HEK293 (cell line): Measurements from ENCODE around the gene STON2.

Experiments
- CTCF ChIA-PET: fragments of 350-600 bp; formaldehyde crosslinking; extraction: SDS; loops from one replicate; lab custom pipeline; 2021; ENCODE audit warnings: antibody characterized with exemption; lab: Yijun Ruan, JAX
- POLR2A ChIA-PET: fragments of 300-600 bp; formaldehyde crosslinking; extraction: SDS; loops from one replicate; lab custom pipeline; 2020; ENCODE audit warnings: antibody characterized with exemption, inconsistent platforms; lab: Yijun Ruan, JAX
- H3K27ac ChIP-seq: fragments of 200-500 bp; sonication (Bioruptor generic); 2 replicates; pipeline ENCODE4 v1.5.1; 2014; ENCODE audit warnings: low read depth, low read length, control low read depth, inconsistent platforms; ENCODE audit errors: extremely low read depth
- H3K36me3 ChIP-seq, 2 experiments: fragments of 200-500 bp in 1 of 2; sonication (Bioruptor generic) in 1 of 2; 1 replicate in 1 of 2; 2 replicates in 1 of 2; pipeline ENCODE4 v1.5.1; 2014 to 2017; ENCODE audit warnings: inconsistent platforms in 2 of 2, low read length in 2 of 2; ENCODE audit not compliant: control insufficient read depth in 2 of 2, insufficient read depth in 1 of 2
- H3K4me1 ChIP-seq: fragments of 200-500 bp; sonication (Bioruptor generic); 2 replicates; pipeline ENCODE4 v1.5.1; 2014; ENCODE audit warnings: mild to moderate bottlenecking, low read length, inconsistent platforms; ENCODE audit not compliant: control insufficient read depth, insufficient read depth
- H3K4me3 ChIP-seq: 2 replicates; pipeline ENCODE4 v1.5.1; 2011; ENCODE audit warnings: low read depth, mild to moderate bottlenecking, control low read depth, low read length, moderate library complexity
- H3K9me3 ChIP-seq: fragments of 200-500 bp; sonication (Bioruptor generic); 2 replicates; pipeline ENCODE4 v1.5.1; 2014; ENCODE audit warnings: low read depth, low read length, inconsistent platforms; ENCODE audit not compliant: control insufficient read depth, insufficient read depth
- GLI2 ChIP-seq: fragments of 450-650 bp; formaldehyde crosslinking; IDR thresholded peaks from 2 replicates; pipeline ENCODE4; 2017; ENCODE audit warnings: missing biosample characterization, missing genetic modification characterization, low read depth, borderline replicate concordance
- GLI4 ChIP-seq: fragments of 450-650 bp; formaldehyde crosslinking; IDR thresholded peaks from 2 replicates; pipeline ENCODE4 v1.5.1; 2016; ENCODE audit warnings: missing biosample characterization, missing genetic modification characterization
- KLF1 ChIP-seq: fragments of 450-650 bp; formaldehyde crosslinking; IDR thresholded peaks from 2 replicates; pipeline ENCODE4 v1.5.1; 2016; ENCODE audit warnings: missing biosample characterization, missing genetic modification characterization
- REST ChIP-seq: fragments of 450-650 bp; formaldehyde crosslinking; IDR thresholded peaks from 2 replicates; pipeline ENCODE4 v1.5.1; 2016; ENCODE audit warnings: missing biosample characterization, missing genetic modification characterization
- SETDB1 ChIP-seq: IDR thresholded peaks from one replicate; pipeline ENCODE4 v1.6.1; 2017; ENCODE audit warnings: mild to moderate bottlenecking, low read length, moderate library complexity, mixed read lengths; ENCODE audit not compliant: insufficient read length
- YY2 ChIP-seq: fragments of 450-650 bp; formaldehyde crosslinking; IDR thresholded peaks from 2 replicates; pipeline ENCODE4 v1.5.1; 2016; ENCODE audit warnings: missing biosample characterization, missing genetic modification characterization
- ZBTB44 ChIP-seq: fragments of 450-650 bp; IDR thresholded peaks from 2 replicates; pipeline ENCODE4 v1.5.1; 2018; ENCODE audit warnings: missing biosample characterization, mild to moderate bottlenecking, missing genetic modification characterization
- ZBTB6 ChIP-seq: fragments of 450-650 bp; formaldehyde crosslinking; IDR thresholded peaks from 2 replicates; pipeline ENCODE4 v1.5.1; 2017; ENCODE audit warnings: missing biosample characterization, missing genetic modification characterization
- ZBTB8A ChIP-seq: fragments of 450-650 bp; formaldehyde crosslinking; IDR thresholded peaks from 2 replicates; pipeline ENCODE4 v1.5.1; 2016; ENCODE audit warnings: missing biosample characterization, missing genetic modification characterization
- ZFP69B ChIP-seq: fragments of 450-650 bp; formaldehyde crosslinking; IDR thresholded peaks from 2 replicates; pipeline ENCODE4 v1.5.1; 2016; ENCODE audit warnings: missing biosample characterization, missing genetic modification characterization
- ZNF112 ChIP-seq: fragments of 450-650 bp; formaldehyde crosslinking; IDR thresholded peaks from 2 replicates; pipeline ENCODE4 v1.5.0; 2017; ENCODE audit warnings: missing biosample characterization, missing genetic modification characterization
- ZNF140 ChIP-seq: fragments of 450-650 bp; formaldehyde crosslinking; IDR thresholded peaks from 2 replicates; pipeline ENCODE4 v1.5.1; 2016; ENCODE audit warnings: missing biosample characterization, missing genetic modification characterization
- ZNF155 ChIP-seq: fragments of 450-650 bp; formaldehyde crosslinking; IDR thresholded peaks from 2 replicates; pipeline ENCODE4 v1.5.1; 2016; ENCODE audit warnings: missing biosample characterization, missing genetic modification characterization
- ZNF174 ChIP-seq: fragments of 450-650 bp; formaldehyde crosslinking; IDR thresholded peaks from 2 replicates; pipeline ENCODE4 v1.5.0; 2017; ENCODE audit warnings: missing biosample characterization, mild to moderate bottlenecking, missing genetic modification characterization
- ZNF202 ChIP-seq: fragments of 450-650 bp; formaldehyde crosslinking; IDR thresholded peaks from 2 replicates; pipeline ENCODE4 v1.5.1; 2016; ENCODE audit warnings: missing biosample characterization, missing genetic modification characterization, borderline replicate concordance
- ZNF211 ChIP-seq: fragments of 450-650 bp; formaldehyde crosslinking; IDR thresholded peaks from 2 replicates; pipeline ENCODE4 v1.5.1; 2016; ENCODE audit warnings: low read depth, missing biosample characterization, missing genetic modification characterization
- ZNF223 ChIP-seq: fragments of 450-650 bp; formaldehyde crosslinking; IDR thresholded peaks from 2 replicates; pipeline ENCODE4 v1.5.1; 2016; ENCODE audit warnings: missing biosample characterization, missing genetic modification characterization
- ZNF23 ChIP-seq: fragments of 450-650 bp; formaldehyde crosslinking; IDR thresholded peaks from 2 replicates; pipeline ENCODE4 v1.5.1; 2016; ENCODE audit warnings: missing biosample characterization, missing genetic modification characterization, borderline replicate concordance
- ZNF280C ChIP-seq: fragments of 450-650 bp; formaldehyde crosslinking; IDR thresholded peaks from 2 replicates; pipeline ENCODE4 v1.5.1; 2016; ENCODE audit warnings: missing biosample characterization, missing genetic modification characterization
- ZNF404 ChIP-seq: fragments of 450-650 bp; formaldehyde crosslinking; IDR thresholded peaks from 2 replicates; pipeline ENCODE4 v1.5.1; 2017; ENCODE audit warnings: missing biosample characterization, missing genetic modification characterization
- ZNF433 ChIP-seq: fragments of 450-650 bp; formaldehyde crosslinking; IDR thresholded peaks from 2 replicates; pipeline ENCODE4 v1.5.1; 2016; ENCODE audit warnings: missing biosample characterization, missing genetic modification characterization, low read depth
- ZNF510 ChIP-seq: fragments of 450-650 bp; formaldehyde crosslinking; IDR thresholded peaks from 2 replicates; pipeline ENCODE4 v1.5.1; 2018; ENCODE audit warnings: mild to moderate bottlenecking, missing genetic modification characterization, missing biosample characterization; ENCODE audit not compliant: insufficient replicate concordance
- ZNF521 ChIP-seq: fragments of 450-650 bp; formaldehyde crosslinking; IDR thresholded peaks from 2 replicates; pipeline ENCODE4 v1.5.1; 2017; ENCODE audit warnings: missing biosample characterization, mild to moderate bottlenecking, missing genetic modification characterization
- ZNF549 ChIP-seq: fragments of 450-650 bp; IDR thresholded peaks from 2 replicates; pipeline ENCODE4 v1.5.1; 2018; ENCODE audit warnings: missing biosample characterization, missing genetic modification characterization, mild to moderate bottlenecking, inconsistent platforms, moderate library complexity
- ZNF660 ChIP-seq: fragments of 450-650 bp; IDR thresholded peaks from 2 replicates; pipeline ENCODE4 v1.5.1; 2018; ENCODE audit warnings: missing biosample characterization, mild to moderate bottlenecking, missing genetic modification characterization
- ZNF664 ChIP-seq: fragments of 450-650 bp; formaldehyde crosslinking; IDR thresholded peaks from 2 replicates; pipeline ENCODE4 v1.5.1; 2016; ENCODE audit warnings: missing biosample characterization, missing genetic modification characterization
- ZNF777 ChIP-seq: fragments of 450-650 bp; formaldehyde crosslinking; IDR thresholded peaks from 2 replicates; pipeline ENCODE4 v1.5.1; 2017; ENCODE audit warnings: missing biosample characterization, missing genetic modification characterization, borderline replicate concordance
- ZNF792 ChIP-seq: fragments of 450-650 bp; formaldehyde crosslinking; IDR thresholded peaks from 2 replicates; pipeline ENCODE4 v1.5.1; 2016; ENCODE audit warnings: missing biosample characterization, missing genetic modification characterization
- ZSCAN30 ChIP-seq: fragments of 450-650 bp; IDR thresholded peaks from 2 replicates; pipeline ENCODE4 v1.5.1; 2018; ENCODE audit warnings: missing biosample characterization, mild to moderate bottlenecking, missing genetic modification characterization, moderate library complexity

Gene STON2

GRCh38 chr14:81436296-81437138 lies 36.4 kb upstream of the STON2 start:
- ChIA-PET POLR2A (interaction anchor here (0.9 to 1.9 kb wide), 5 partner anchors 9 to 217 kb away, joined by 3 to 9 read pairs (median 6); partner anchors contain the start of gene GTF2A1), CTCF (interaction anchor here (0.7 to 2.2 kb wide), 5 partner anchors 13 to 168 kb away, joined by 3 to 11 read pairs (median 3); no protein-coding TSS in a partner anchor)
- Histone ChIP-seq H3K27ac (peak overlapping the region; percentile 60; the same call in 1 of the 2 replicates), H3K36me3 (no peaks in the 10 kb centered on the region), H3K4me1 (peaks cover 18% of the 10 kb centered on the region), H3K9me3 (no peaks in the 10 kb centered on the region), H3K4me3 (peak overlapping the region; percentile 69)
- TF ChIP-seq SETDB1: no peak
- TF ChIP-seq ZNF549 (tag by site-specific recombination): no peak
- TF ChIP-seq ZNF202: no peak
- TF ChIP-seq ZNF174 (tag by site-specific recombination): no peak
- no peak for TF ChIP-seq GLI2
- TF ChIP-seq ZNF155 (tag by site-specific recombination): no peak
- TF ChIP-seq ZSCAN30 (tag by site-specific recombination): peak; percentile 28
- TF ChIP-seq ZBTB8A (tag by site-specific recombination): peak; percentile 37; the same call in 1 of the 2 replicates
- TF ChIP-seq ZNF404: no peak
- TF ChIP-seq ZNF280C (tag by site-specific recombination): no peak
- no peak for TF ChIP-seq ZNF433 (tag by site-specific recombination)
- no peak for TF ChIP-seq ZFP69B
- no peak for TF ChIP-seq ZBTB44 (tag by site-specific recombination)
- TF ChIP-seq ZNF792: peak; percentile 83; the same call in 1 of the 2 replicates
- TF ChIP-seq ZNF660 (tag by site-specific recombination): peak; percentile 44; the same call in 1 of the 2 replicates
- no peak for TF ChIP-seq ZNF223 (tag by site-specific recombination)
- TF ChIP-seq REST (tag by site-specific recombination): no peak
- no peak for TF ChIP-seq ZNF510 (tag by site-specific recombination)
- TF ChIP-seq GLI4 (tag by site-specific recombination): no peak
- no peak for TF ChIP-seq ZNF211 (tag by site-specific recombination)
- peak; percentile 48; the same call in 1 of the 2 replicates for TF ChIP-seq KLF1
- TF ChIP-seq ZNF23 (tag by site-specific recombination): no peak
- TF ChIP-seq ZNF521 (tag by site-specific recombination): no peak
- no peak for TF ChIP-seq ZNF140 (tag by site-specific recombination)
- peak; percentile 99 for TF ChIP-seq ZBTB6 (tag by site-specific recombination)
- no peak for TF ChIP-seq ZNF664
- peak; percentile 46; the same call in 1 of the 2 replicates for TF ChIP-seq ZNF777
- no peak for TF ChIP-seq YY2 (tag by site-specific recombination)
- TF ChIP-seq ZNF112: no peak
